Liver (tissue), 9 donors: ENCODE results near the gene PHKG2. TPM values are rescaled to one million over a fixed set of nuclear protein-coding genes. Genes with fewer than 3 reads are reported as not detected.

Experiments used
- DNase-seq: peaks from one replicate; pipeline ENCODE4 v3.0.0-alpha.2; 2017; ENCODE audit warnings: low spot score
- H3K27ac ChIP-seq, 2 donors: one replicate each; pipeline ENCODE4 v1.7.0; 2013; ENCODE audit warnings: inconsistent platforms in 2 of 2, low read length in 2 of 2, control low read depth in 1 of 2, low read depth in 1 of 2, mild to moderate bottlenecking in 1 of 2
- H3K27me3 ChIP-seq, 4 donors: one replicate each; pipeline versions ENCODE4 v1.6.1 to v1.7.0; 2013; ENCODE audit warnings: low read length in 3 of 4, inconsistent platforms in 1 of 4, mild to moderate bottlenecking in 1 of 4, moderate library complexity in 1 of 4; ENCODE audit not compliant: control insufficient read depth in 4 of 4, insufficient read depth in 4 of 4
- H3K36me3 ChIP-seq, 4 donors: one replicate each; pipeline versions ENCODE4 v1.6.1 to v1.7.0; 2013; ENCODE audit warnings: low read length in 3 of 4, mild to moderate bottlenecking in 3 of 4, low read depth in 1 of 4, moderate library complexity in 1 of 4; ENCODE audit not compliant: control insufficient read depth in 4 of 4, insufficient read depth in 3 of 4
- H3K4me1 ChIP-seq, 4 donors: one replicate each; pipeline versions ENCODE4 v1.6.1 to v1.7.0; 2013; ENCODE audit warnings: low read length in 3 of 4, mild to moderate bottlenecking in 3 of 4, moderate library complexity in 1 of 4; ENCODE audit not compliant: control insufficient read depth in 4 of 4, insufficient read depth in 4 of 4
- H3K4me3 ChIP-seq, 3 donors: one replicate each; pipeline versions ENCODE4 v1.6.1 to v1.7.0; 2013; ENCODE audit warnings: low read length in 3 of 3, control low read depth in 1 of 3, low read depth in 1 of 3, mild to moderate bottlenecking in 1 of 3
- H3K9ac ChIP-seq, 2 donors: one replicate each; pipeline ENCODE4 v1.7.0; 2013; ENCODE audit warnings: low read length in 2 of 2, mild to moderate bottlenecking in 2 of 2, moderate library complexity in 2 of 2, control low read depth in 1 of 2, low read depth in 1 of 2
- H3K9me3 ChIP-seq, 4 donors: one replicate each; pipeline versions ENCODE4 v1.6.1 to v1.7.0; 2013; ENCODE audit warnings: low read length in 3 of 4; ENCODE audit not compliant: control insufficient read depth in 4 of 4
- ATF3 ChIP-seq: IDR thresholded peaks from 2 replicates; pipeline ENCODE4 v1.6.1; 2016; ENCODE audit warnings: antibody characterized with exemption
- CTCF ChIP-seq: fragments of 150-350 bp; IDR thresholded peaks from 2 replicates; pipeline ENCODE4 v1.5.1; 2017; ENCODE audit warnings: improper control_type of control experiment, low read depth, low read length; ENCODE audit not compliant: missing input control
- EGR1 ChIP-seq, 2 donors: IDR thresholded peaks; 2 replicates each; pipeline ENCODE4 v1.6.1; 2016 to 2018; ENCODE audit warnings: antibody characterized with exemption in 2 of 2, low read depth in 2 of 2
- FOXA1 ChIP-seq: IDR thresholded peaks from 2 replicates; pipeline ENCODE4 v1.6.1; 2016; ENCODE audit warnings: antibody characterized with exemption
- FOXA2 ChIP-seq: IDR thresholded peaks from 2 replicates; pipeline ENCODE4 v1.6.1; 2016; ENCODE audit warnings: antibody characterized with exemption
- GABPA ChIP-seq, 2 donors: IDR thresholded peaks in 1 of 2; conservative IDR thresholded peaks in 1 of 2; 2 replicates each; pipeline ENCODE4 v1.6.1; 2016; ENCODE audit warnings: antibody characterized with exemption in 2 of 2, mild to moderate bottlenecking in 1 of 2, moderate library complexity in 1 of 2
- HNF4A ChIP-seq, 2 donors: conservative IDR thresholded peaks; 2 replicates each; pipeline ENCODE4 v1.6.1; 2016; ENCODE audit warnings: antibody characterized with exemption in 2 of 2, mild to moderate bottlenecking in 2 of 2
- HNF4G ChIP-seq: IDR thresholded peaks from 2 replicates; pipeline ENCODE4 v1.6.1; 2016; ENCODE audit warnings: antibody characterized with exemption
- JUND ChIP-seq, 2 donors: IDR thresholded peaks; 2 replicates each; pipeline ENCODE4 v1.6.1; 2016; ENCODE audit warnings: antibody characterized with exemption in 2 of 2
- MAX ChIP-seq: IDR thresholded peaks from 2 replicates; pipeline ENCODE4 v1.6.1; 2016; ENCODE audit warnings: antibody characterized with exemption
- NR2F2 ChIP-seq: IDR thresholded peaks from 2 replicates; pipeline ENCODE4 v1.6.1; 2016; ENCODE audit warnings: antibody characterized with exemption
- RAD21 ChIP-seq, 2 donors: IDR thresholded peaks; 2 replicates each; pipeline ENCODE4 v1.6.1; 2016; ENCODE audit warnings: antibody characterized with exemption in 2 of 2, mild to moderate bottlenecking in 2 of 2
- REST ChIP-seq: IDR thresholded peaks from 2 replicates; pipeline ENCODE4 v1.6.1; 2016; ENCODE audit warnings: antibody characterized with exemption, mild to moderate bottlenecking
- RXRA ChIP-seq, 2 donors: IDR thresholded peaks; 2 replicates each; pipeline ENCODE4 v1.6.1; 2017 to 2018; ENCODE audit warnings: antibody characterized with exemption in 2 of 2, mild to moderate bottlenecking in 1 of 2
- SP1 ChIP-seq: IDR thresholded peaks from 2 replicates; pipeline ENCODE4 v1.6.1; 2018; ENCODE audit warnings: antibody characterized with exemption, mild to moderate bottlenecking
- TAF1 ChIP-seq: conservative IDR thresholded peaks from 2 replicates; pipeline ENCODE4 v1.6.1; 2016; ENCODE audit warnings: antibody characterized with exemption, mild to moderate bottlenecking
- YY1 ChIP-seq: IDR thresholded peaks from 2 replicates; pipeline ENCODE4 v1.6.1; 2016; ENCODE audit warnings: antibody characterized with exemption, mild to moderate bottlenecking
- ZBTB33 ChIP-seq: IDR thresholded peaks from 2 replicates; pipeline ENCODE4 v1.6.1; 2016; ENCODE audit warnings: antibody characterized with exemption
- WGBS: extraction: QIAGEN DNeasy Blood & Tissue Kit; methylation state at CpG from one replicate; pipeline ENCODE4 v1.1.7; 2013; 5-methylcytosine and 5-hydroxymethylcytosine counted together
- polyA plus RNA-seq, 2 donors: library from polyadenylated mRNA; stranded (reverse) in 1 of 2; unstranded in 1 of 2; fragments of 200-250 nt in 1 of 2; fragments of >200 nt in 1 of 2; fragmentation: Nextera tagmentation in 1 of 2; extraction: Ambion mirVana in 1 of 2; gene quantifications; one replicate each; pipeline versions ENCODE4 v1.2.1 to v1.2.3, GENCODE V29; 2013 to 2015
- total RNA-seq, 2 donors: library from RNA; depleted of rRNA; stranded (reverse); fragments of >200 nt; gene quantifications; one replicate each; pipeline ENCODE4 v1.2.3, GENCODE V29; 2014
- donor health status: healthy.
- donor health status: healthy.
- donor health status: healthy.
- donor health status: healthy.
- donor health status: healthy.

Gene PHKG2
- total and polyA plus RNA-seq, 4 donors = 9.2 to 21.2 (median 17.9) TPM

- TF ChIP-seq MAX = peak; percentile 83
- peak; percentile 51 for TF ChIP-seq HNF4G
- TF ChIP-seq NR2F2 = no peak
- TF ChIP-seq CTCF = no peak
- peak in 1 of 2 donors; percentile 71 for TF ChIP-seq JUND (IDR thresholded peaks at IDR 0.05)
- peak in 1 of 2 donors; percentile 62 for TF ChIP-seq GABPA (IDR thresholded peaks at IDR 0.05 in 1 of 2, conservative IDR thresholded peaks at IDR 0.05 in 1 of 2)
- TF ChIP-seq SP1 = peak; percentile 48
- TF ChIP-seq FOXA2 = peak; percentile 9
Measured at GRCh38 chr16:30728899-30729672, 19.1 kb upstream of the PHKG2 start (continued).

GRCh38 chr16:30731411-30731810 is 16.8 kb upstream of the PHKG2 start:
- 97% methylated on average over 3 of the region's 3 CpGs for WGBS
- H3K4me1 ChIP-seq = peaks cover 4 to 16% (median 11%) of the 10 kb centered on the region in 4 donors
- H3K9me3 ChIP-seq = no peaks in the 10 kb centered on the region
- H3K9ac ChIP-seq = no peak overlapping the region
- H3K36me3 ChIP-seq = peaks cover 12 to 43% (median 41%) of the 10 kb centered on the region in 4 donors
- no peaks in the 10 kb centered on the region for H3K27me3 ChIP-seq
- no peak overlapping the region for H3K4me3 ChIP-seq
- DNase-seq = no peak
- TF ChIP-seq NR2F2 = no peak
- no peak for TF ChIP-seq HNF4A (conservative IDR thresholded peaks at IDR 0.05)
- TF ChIP-seq JUND (IDR thresholded peaks at IDR 0.05) = no peak
- TF ChIP-seq CTCF = no peak
- no peak for TF ChIP-seq FOXA1
- no peak for TF ChIP-seq REST
- no peak for TF ChIP-seq RAD21 (IDR thresholded peaks at IDR 0.05)
- TF ChIP-seq ATF3 = no peak
- TF ChIP-seq SP1 = no peak
- no peak for TF ChIP-seq MAX
- no peak for TF ChIP-seq GABPA (IDR thresholded peaks at IDR 0.05 in 1 of 2, conservative IDR thresholded peaks at IDR 0.05 in 1 of 2)
- TF ChIP-seq FOXA2 = no peak
- no peak for TF ChIP-seq TAF1
- no peak for TF ChIP-seq HNF4G
- TF ChIP-seq RXRA (IDR thresholded peaks at IDR 0.05) = no peak
- no peak for TF ChIP-seq EGR1 (IDR thresholded peaks at IDR 0.05; ENCODE audit: low read depth in 2 of 2)
- TF ChIP-seq YY1 = no peak
- TF ChIP-seq ZBTB33 = no peak
- H3K27ac ChIP-seq = no peak overlapping the region
